ENCODE results near the gene GZF1.

DNA sequence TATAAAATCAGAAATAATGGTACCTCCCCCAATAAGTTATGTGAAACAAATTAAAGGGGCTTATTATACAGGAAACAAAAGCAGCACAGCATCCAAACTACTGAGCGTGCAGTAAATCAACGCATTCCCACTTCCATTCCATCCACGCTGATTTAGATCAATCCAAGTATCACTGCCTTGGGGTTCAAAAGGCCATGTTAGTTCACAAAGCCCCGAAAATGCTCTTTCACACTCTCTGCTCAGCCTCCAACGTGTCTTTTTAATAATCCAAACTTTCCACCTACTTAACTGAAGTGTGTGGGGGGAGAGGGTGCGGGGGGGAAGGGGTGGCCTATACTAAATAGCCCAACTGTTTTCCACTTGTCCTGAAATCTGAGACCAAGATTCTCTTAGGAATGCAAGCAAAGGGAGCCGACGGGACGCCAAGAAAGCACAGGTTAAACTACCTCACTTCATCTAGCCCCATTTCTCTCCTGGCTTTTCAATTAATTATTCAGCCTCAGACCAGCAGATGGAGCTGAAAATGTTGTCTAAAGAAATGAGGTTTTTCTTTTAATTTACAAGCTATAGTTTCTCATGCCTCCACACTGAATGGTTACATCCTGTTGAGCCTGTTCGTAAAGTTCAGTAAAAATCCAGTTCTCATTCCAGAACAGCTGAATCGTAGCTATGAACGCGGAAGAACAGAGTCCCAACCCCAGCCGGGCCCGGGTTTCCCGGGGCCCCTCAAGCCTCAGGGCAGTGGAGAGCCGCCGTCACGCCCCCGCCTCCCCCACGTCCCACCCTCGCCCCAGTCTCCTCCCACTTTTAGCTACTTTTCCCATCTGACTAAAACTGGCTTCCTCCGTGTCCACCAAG is 12.4 kb upstream of the GZF1 start:
- no peak for TF ChIP-seq POLR2A (IDR thresholded peaks at IDR 0.05; ENCODE audit: low read depth)
- TF ChIP-seq, protein P1, sequence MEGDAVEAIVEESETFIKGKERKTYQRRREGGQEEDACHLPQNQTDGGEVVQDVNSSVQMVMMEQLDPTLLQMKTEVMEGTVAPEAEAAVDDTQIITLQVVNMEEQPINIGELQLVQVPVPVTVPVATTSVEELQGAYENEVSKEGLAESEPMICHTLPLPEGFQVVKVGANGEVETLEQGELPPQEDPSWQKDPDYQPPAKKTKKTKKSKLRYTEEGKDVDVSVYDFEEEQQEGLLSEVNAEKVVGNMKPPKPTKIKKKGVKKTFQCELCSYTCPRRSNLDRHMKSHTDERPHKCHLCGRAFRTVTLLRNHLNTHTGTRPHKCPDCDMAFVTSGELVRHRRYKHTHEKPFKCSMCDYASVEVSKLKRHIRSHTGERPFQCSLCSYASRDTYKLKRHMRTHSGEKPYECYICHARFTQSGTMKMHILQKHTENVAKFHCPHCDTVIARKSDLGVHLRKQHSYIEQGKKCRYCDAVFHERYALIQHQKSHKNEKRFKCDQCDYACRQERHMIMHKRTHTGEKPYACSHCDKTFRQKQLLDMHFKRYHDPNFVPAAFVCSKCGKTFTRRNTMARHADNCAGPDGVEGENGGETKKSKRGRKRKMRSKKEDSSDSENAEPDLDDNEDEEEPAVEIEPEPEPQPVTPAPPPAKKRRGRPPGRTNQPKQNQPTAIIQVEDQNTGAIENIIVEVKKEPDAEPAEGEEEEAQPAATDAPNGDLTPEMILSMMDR (IDR thresholded peaks at IDR 0.05), result peak; percentile 47 to 56 (median 55)
- TF ChIP-seq POLR2AphosphoS5 (IDR thresholded peaks at IDR 0.05), result no peak
- TF ChIP-seq EP300 (IDR thresholded peaks at IDR 0.05), result no peak

Data from esophagus muscularis mucosa (tissue), 4 donors.